22Rv1 (cell line): ENCODE data around the gene MAGEB2.
A peak's percentile ranks its signal among the peaks of the same experiment; 100 is the strongest.

Source experiments
- H3K27ac ChIP-seq: fragments of 450-650 bp; 2 replicates; pipeline ENCODE4 v1.5.1; 2017
- CTCF ChIP-seq: fragments of 450-650 bp; IDR thresholded peaks from 2 replicates; pipeline ENCODE4 v1.5.1; 2017; ENCODE audit warnings: mild to moderate bottlenecking
- ZFX ChIP-seq: fragments of 450-650 bp; IDR thresholded peaks from 2 replicates; pipeline ENCODE4 v1.6.1; 2017; ENCODE audit warnings: antibody characterized with exemption, borderline replicate concordance

MAGEB2 gene

GRCh38 chrX:30212172-30212571 is 3.2 kb upstream of the MAGEB2 start:
- TF ChIP-seq CTCF (peak; percentile 6; the same call in 1 of the 2 replicates), ZFX (no peak)

GRCh38 chrX:30217465-30217864 is 2.1 kb downstream of the MAGEB2 start:
- H3K27ac ChIP-seq: no peak overlapping the region

More at GRCh38 chrX:30212172-30212571, 3.2 kb upstream of the MAGEB2 start:
- no peak overlapping the region for H3K27ac ChIP-seq

GRCh38 chrX:30219372-30219771 is 4.0 kb downstream of the MAGEB2 start:
- TF ChIP-seq ZFX (no peak), CTCF (no peak)
- H3K27ac ChIP-seq: no peak overlapping the region

More at GRCh38 chrX:30217465-30217864, 2.1 kb downstream of the MAGEB2 start:
- TF ChIP-seq ZFX (no peak), CTCF (no peak)

- TF ChIP-seq CTCF (no peak), ZFX (no peak)
These were observed 5.3 kb downstream of the MAGEB2 start for GRCh38 chrX:30220661-30221060.

GRCh38 chrX:30224536-30224935 is 9.2 kb downstream of the MAGEB2 start:
- TF ChIP-seq ZFX: no peak
- no peak for TF ChIP-seq CTCF
- no peak overlapping the region for H3K27ac ChIP-seq

More at GRCh38 chrX:30220661-30221060, 5.3 kb downstream of the MAGEB2 start:
- H3K27ac ChIP-seq: no peak overlapping the region

- H3K27ac ChIP-seq: no peak overlapping the region
- TF ChIP-seq ZFX: no peak
- TF ChIP-seq CTCF: no peak
These were observed 13.2 kb downstream of the MAGEB2 start for GRCh38 chrX:30228526-30228925.

GRCh38 chrX:30230395-30230794 is 15.0 kb downstream of the MAGEB2 start, which contains the start of gene MAGEB3:
TSS of gene MAGEB3 (plus strand) at chrX:30230657. CDS start at chrX:30235925, 5,268 bp downstream.
- TF ChIP-seq CTCF: no peak
- TF ChIP-seq ZFX: no peak
- H3K27ac ChIP-seq: no peak within 1 kb of the TSS
